NCI-H2081 (cell line): ENCODE results near the gene ATPAF1.

ENCODE experiments used
- DNase-seq, 2 experiments: peaks; one replicate each; lab custom pipeline; 2025; lab: John Stamatoyannopoulos, UW

ATPAF1 gene

GRCh38 chr1:46592823-46593222, 75.3 kb downstream of the ATPAF1 start:
- DNase-seq = no peak

GRCh38 chr1:46589529-46589928, 78.6 kb downstream of the ATPAF1 start:
- DNase-seq = no peak

GRCh38 chr1:46587069-46587468, 81.1 kb downstream of the ATPAF1 start:
- DNase-seq = no peak

GRCh38 chr1:46585312-46585938, 82.7 kb downstream of the ATPAF1 start:
- no peak for DNase-seq

- DNase-seq = no peak
Observed at GRCh38 chr1:46583494-46583893, 84.7 kb downstream of the ATPAF1 start.

GRCh38 chr1:46582972-46583371, 85.2 kb downstream of the ATPAF1 start:
- no peak for DNase-seq
